IMR-90 (cell line): ENCODE measurements around the gene DUSP6. TPM values are rescaled to one million over a fixed set of nuclear protein-coding genes. Genes with fewer than 3 reads are reported as not detected.

ENCODE experiments used
- ATAC-seq: fragments of 200-7000 bp; cut with Tn5 transposase; 2 replicates; pipeline ENCODE4 v1.9.1; 2020; ENCODE audit warnings: low read depth, mild to moderate bottlenecking, moderate library complexity
- BruUV-seq: library from RNA; stranded (reverse); fragments of 400-500 nt; replicated peaks from 2 replicates; lab custom pipeline; 2021; lab: Mats Ljungman, UMichigan
- CTCF ChIA-PET: fragments of 300-600 bp; formaldehyde crosslinking; extraction: SDS; loops from one replicate; lab custom pipeline; 2021; ENCODE audit warnings: antibody characterized with exemption; lab: Yijun Ruan, JAX
- POLR2A ChIA-PET: fragments of 300-600 bp; sonication (Branson Sonifier 250); formaldehyde crosslinking; loops from one replicate; lab custom pipeline; 2022; ENCODE audit warnings: antibody characterized with exemption; ENCODE audit not compliant: unreplicated experiment; lab: Charles Lee
- DNase-seq: peaks from one replicate; pipeline ENCODE4 v3.0.0; 2013
- H2AFZ ChIP-seq: replicated peaks from 2 replicates; pipeline ENCODE3; 2013; ENCODE audit warnings: low read length, mild to moderate bottlenecking; ENCODE audit not compliant: poor library complexity
- H2AK5ac ChIP-seq: 2 replicates; pipeline ENCODE4 v1.6.1; 2013; ENCODE audit warnings: low read depth, low read length, inconsistent platforms
- H2AK9ac ChIP-seq: replicated peaks from 2 replicates; pipeline ENCODE3; 2013; ENCODE audit warnings: mild to moderate bottlenecking, low read depth, low read length, moderate library complexity; ENCODE audit not compliant: poor library complexity
- H2BK120ac ChIP-seq: 2 replicates; pipeline ENCODE4 v1.6.1; 2013; ENCODE audit warnings: low read depth, low read length, inconsistent platforms
- H2BK15ac ChIP-seq: 3 replicates; pipeline ENCODE4 v1.6.1; 2013; ENCODE audit warnings: low read depth, low read length, inconsistent platforms
- H2BK20ac ChIP-seq: 2 replicates; pipeline ENCODE4 v1.6.1; 2013; ENCODE audit warnings: low read depth, mild to moderate bottlenecking, inconsistent platforms, low read length, moderate library complexity
- H2BK5ac ChIP-seq: 2 replicates; pipeline ENCODE4 v1.6.1; 2013; ENCODE audit warnings: mild to moderate bottlenecking, low read depth, low read length, inconsistent platforms; ENCODE audit not compliant: poor library complexity, severe bottlenecking
- H3K14ac ChIP-seq: replicated peaks from 2 replicates; pipeline ENCODE4 v1.6.1; 2013; ENCODE audit warnings: low read depth, low read length, inconsistent platforms
- H3K18ac ChIP-seq: 2 replicates; pipeline ENCODE4 v1.6.1; 2013; ENCODE audit warnings: low read depth, low read length, control low read depth
- H3K23ac ChIP-seq: 2 replicates; pipeline ENCODE4 v1.6.1; 2013; ENCODE audit warnings: low read depth, low read length, inconsistent platforms
- H3K27ac ChIP-seq: 2 replicates; pipeline ENCODE4 v1.5.1; 2013; ENCODE audit warnings: mild to moderate bottlenecking, control low read depth, low read length; ENCODE audit not compliant: insufficient read depth
- H3K27me3 ChIP-seq: 2 replicates; pipeline ENCODE4 v1.6.1; 2013; ENCODE audit warnings: low read length; ENCODE audit not compliant: control insufficient read depth, insufficient read depth
- H3K36me3 ChIP-seq: 2 replicates; pipeline ENCODE4 v1.6.1; 2013; ENCODE audit warnings: low read length, mixed read lengths; ENCODE audit not compliant: control insufficient read depth, insufficient read depth
- H3K4ac ChIP-seq: 2 replicates; pipeline ENCODE4 v1.6.1; 2013; ENCODE audit warnings: low read depth, low read length, inconsistent platforms
- H3K4me1 ChIP-seq: 2 replicates; pipeline ENCODE4 v1.6.1; 2013; ENCODE audit warnings: low read length, mixed read lengths; ENCODE audit not compliant: control insufficient read depth, insufficient read depth
- H3K4me2 ChIP-seq: 2 replicates; pipeline ENCODE4 v1.6.1; 2013; ENCODE audit warnings: low read depth, mild to moderate bottlenecking, control low read depth, low read length, moderate library complexity
- H3K4me3 ChIP-seq: 2 replicates; pipeline ENCODE4 v1.5.1; 2013; ENCODE audit warnings: low read depth, mild to moderate bottlenecking, control low read depth, low read length, moderate library complexity; ENCODE audit not compliant: insufficient read depth
- H3K56ac ChIP-seq: 2 replicates; pipeline ENCODE4 v1.6.1; 2013; ENCODE audit warnings: low read length, inconsistent platforms; ENCODE audit not compliant: insufficient read depth; ENCODE audit errors: extremely low read depth
- H3K79me1 ChIP-seq, 2 experiments: 2 replicates each; pipeline ENCODE4 v1.6.1; 2013; ENCODE audit warnings: low read length in 2 of 2, inconsistent platforms in 1 of 2, low read depth in 1 of 2
- H3K9ac ChIP-seq: 2 replicates; pipeline ENCODE4 v1.6.1; 2013; ENCODE audit warnings: low read depth, low read length, control low read depth
- H3K9me1 ChIP-seq: 2 replicates; pipeline ENCODE4 v1.6.1; 2013; ENCODE audit warnings: low read length, inconsistent platforms; ENCODE audit not compliant: insufficient read depth
- H3K9me3 ChIP-seq: 2 replicates; pipeline ENCODE4 v1.6.1; 2013; ENCODE audit warnings: low read length; ENCODE audit not compliant: control insufficient read depth, insufficient read depth
- H4K20me1 ChIP-seq: 2 replicates; pipeline ENCODE4 v1.6.1; 2013; ENCODE audit warnings: low read length, inconsistent platforms; ENCODE audit not compliant: insufficient read depth
- H4K5ac ChIP-seq: 2 replicates; pipeline ENCODE4 v1.6.1; 2013; ENCODE audit warnings: mild to moderate bottlenecking, low read depth, low read length, control low read depth
- H4K8ac ChIP-seq, 2 experiments: 2 replicates each; pipeline ENCODE4 v1.6.1; 2013; ENCODE audit warnings: low read depth in 2 of 2, low read length in 2 of 2, control low read depth in 1 of 2, inconsistent platforms in 1 of 2
- H4K91ac ChIP-seq: 2 replicates; pipeline ENCODE4 v1.6.1; 2013; ENCODE audit warnings: low read depth, low read length, inconsistent platforms; ENCODE audit not compliant: insufficient read depth
- BHLHE40 ChIP-seq: fragments of 150-350 bp; IDR thresholded peaks from 2 replicates; pipeline ENCODE4 v1.6.1; 2016; ENCODE audit warnings: mild to moderate bottlenecking, low read depth, low read length
- CHD1 ChIP-seq: IDR thresholded peaks from 2 replicates; pipeline ENCODE4 v1.6.1; 2012; ENCODE audit warnings: low read depth, low read length, improper control_type of control experiment
- CTCF ChIP-seq: conservative IDR thresholded peaks from 2 replicates; pipeline ENCODE4 v1.5.1; 2012; ENCODE audit warnings: mild to moderate bottlenecking, low read depth, low read length, improper control_type of control experiment
- MAFK ChIP-seq: IDR thresholded peaks from 2 replicates; pipeline ENCODE4 v1.6.1; 2012; ENCODE audit warnings: low read depth, low read length, improper control_type of control experiment
- MAZ ChIP-seq: IDR thresholded peaks from 2 replicates; pipeline ENCODE4 v1.6.1; 2012; ENCODE audit warnings: low read depth, mild to moderate bottlenecking, low read length, improper control_type of control experiment, moderate library complexity, borderline replicate concordance
- MXI1 ChIP-seq: IDR thresholded peaks from 2 replicates; pipeline ENCODE4 v1.6.1; 2012; ENCODE audit warnings: low read depth, mild to moderate bottlenecking, low read length, moderate library complexity, borderline replicate concordance
- NFE2L2 ChIP-seq: fragments of 150-350 bp; IDR thresholded peaks from 2 replicates; pipeline ENCODE4 v1.6.1; 2016; ENCODE audit warnings: low read depth, mild to moderate bottlenecking, low read length
- RAD21 ChIP-seq: IDR thresholded peaks from 2 replicates; pipeline ENCODE4 v1.6.1; 2012; ENCODE audit warnings: low read length, improper control_type of control experiment
- WGBS, 2 experiments: methylation state at CpG; one replicate each; pipeline versions ENCODE4 v1.1.5 to v1.1.7; 2013; ENCODE audit warnings: missing lambda C conversion rate in 2 of 2; ENCODE audit not compliant: insufficient read length in 1 of 2; ENCODE audit errors: extremely low coverage in 2 of 2; 5-methylcytosine and 5-hydroxymethylcytosine counted together
- dilution Hi-C: fragments of 300-500 bp; cut with HindIII; formaldehyde crosslinking; loops from one replicate; pipeline ENCODE4 v1.14.3; 2018; ENCODE audit warnings: low sequenced_read_pairs; ENCODE audit not compliant: unreplicated experiment
- in situ Hi-C: fragments of 300-500 bp; cut with MboI; formaldehyde crosslinking; loops from 3 replicates; pipeline ENCODE4 v1.14.3; 2019; ENCODE audit warnings: low sequenced_read_pairs, inconsistent platforms, mixed read lengths
- intact Hi-C: fragments of 100-400 bp; cut with micrococcal nuclease; formaldehyde crosslinking; loops from 2 replicates; pipeline ENCODE4 v1.10.0; 2022
- polyA plus RNA-seq, 3 experiments: library from polyadenylated mRNA; depleted of rRNA; stranded (reverse); fragments of >200 nt; gene quantifications; 2 replicates each; pipeline ENCODE4 v1.2.3, GENCODE V29; 2012; ENCODE audit warnings: low replicate concordance in 1 of 3
- total RNA-seq: library from RNA; depleted of rRNA; stranded (reverse); fragments of >200 nt; gene quantifications from 2 replicates; pipeline ENCODE4 v1.2.3, GENCODE V29; 2012

DUSP6 gene
- total and polyA plus RNA-seq, 2 of the 4 experiments (the other 2 are of a cell fraction), result 38.5 to 70.1 TPM

- peak overlapping the region; percentile 58 for H2BK20ac ChIP-seq
- no peaks in the 10 kb centered on the region for H3K9me3 ChIP-seq
- TF ChIP-seq RAD21, result 0 out of 2 replicates have a peak, but pooled peaks have one; percentile 9
- no peak for TF ChIP-seq MAFK
- no peak for TF ChIP-seq NFE2L2
- TF ChIP-seq CTCF, result peak; percentile 22; the same call in 1 of the 2 replicates
- no peak for TF ChIP-seq BHLHE40
- TF ChIP-seq CHD1, result no peak
- no peak for TF ChIP-seq MAZ
- no peak for TF ChIP-seq MXI1
- in situ Hi-C loops (loop anchor here (5.0 to 10.0 kb wide), 2 partner anchors 97 to 169 kb away; partner anchors contain the start of genes GALNT4 and POC1B), intact Hi-C loops (no loop called here), dilution Hi-C loops (no loop called here)
- H4K8ac ChIP-seq, result peak overlapping the region; percentile 85 to 88
- peak overlapping the region; percentile 95 for H3K4me2 ChIP-seq
- peak overlapping the region; percentile 75 for H3K4me3 ChIP-seq
- no peak for ATAC-seq
- peaks cover 2% of the 10 kb centered on the region; the same call in 1 of the 2 replicates for H3K36me3 ChIP-seq
- peak overlapping the region; percentile 92; the same call in 1 of the 2 replicates for H2AK5ac ChIP-seq
- BruUV-seq, result no TSS peak
- peak overlapping the region; percentile 91 for H3K14ac ChIP-seq
- peak overlapping the region; percentile 84 for H3K27ac ChIP-seq
- peak overlapping the region; percentile 93 for H2AFZ ChIP-seq
- peaks cover 30 to 63% of the 10 kb centered on the region in 2 experiments for H3K79me1 ChIP-seq
- CTCF ChIA-PET, result interaction anchor here (1.0 kb wide), 1 partner anchor 9 kb away, joined by 3 read pairs; no protein-coding TSS in a partner anchor
- H3K18ac ChIP-seq, result peak overlapping the region; percentile 87
- no peaks in the 10 kb centered on the region for H3K27me3 ChIP-seq
- H2AK9ac ChIP-seq, result peak overlapping the region; percentile 98
- H4K91ac ChIP-seq, result peak overlapping the region; percentile 94
- peak overlapping the region; percentile 97 for H2BK120ac ChIP-seq
- POLR2A ChIA-PET, result interaction anchor here (0.6 to 5.3 kb wide), 3 partner anchors 96 to 162 kb away, joined by 3 to 54 read pairs (median 3); no protein-coding TSS in a partner anchor
- WGBS, 2 experiments, result 69% methylated on average over 7 of the region's 18 CpGs; no CpG with 5 or more reads in 1 of the 2 experiments
- H2BK15ac ChIP-seq, result peak overlapping the region; percentile 82; the same call in 2 of the 3 replicates
- peak overlapping the region; percentile 97 for H3K4ac ChIP-seq
- peak overlapping the region; percentile 90 for H3K9ac ChIP-seq
- H2BK5ac ChIP-seq, result peak overlapping the region; percentile 71
- DNase-seq, result no peak
- H3K4me1 ChIP-seq, result peaks cover 2% of the 10 kb centered on the region; the same call in 1 of the 2 replicates
- H3K9me1 ChIP-seq, result peaks cover 14% of the 10 kb centered on the region
- H3K23ac ChIP-seq, result peak overlapping the region; percentile 97
- H3K56ac ChIP-seq, result peak overlapping the region; percentile 95
- peaks cover 11% of the 10 kb centered on the region for H4K20me1 ChIP-seq
- H4K5ac ChIP-seq, result peak overlapping the region; percentile 87
These were observed 3.2 kb upstream of the DUSP6 start for GRCh38 chr12:89355243-89356068.
